ENCODE measurements around the gene APOBEC3A. TPM values are rescaled to one million over a fixed set of nuclear protein-coding genes. Genes with fewer than 3 reads are reported as not detected.

The APOBEC3A gene
- total and polyA plus RNA-seq, 2 of the 4 experiments (the other 2 are of a cell fraction): not detected

GRCh38 chr22:38936562-38936961 is 20.8 kb upstream of the APOBEC3A start:
- H3K9me1 ChIP-seq (ENCODE audit: insufficient read depth, low read length): no peaks in the 10 kb centered on the region; the same call in 1 of the 2 replicates
- no peaks in the 10 kb centered on the region; the same call in 1 of the 2 replicates for H3K9me3 ChIP-seq (ENCODE audit: control insufficient read depth, insufficient read depth, low read length)
- no peak overlapping the region for H2AK5ac ChIP-seq (ENCODE audit: low read depth, low read length)
- no peak overlapping the region for H2BK5ac ChIP-seq (ENCODE audit: low read depth, low read length, poor library complexity, severe bottlenecking)
- no peak overlapping the region for H2BK20ac ChIP-seq (ENCODE audit: low read depth, low read length)
- no peak overlapping the region for H3K18ac ChIP-seq (ENCODE audit: low read depth, low read length)
- no peak overlapping the region for H3K23ac ChIP-seq (ENCODE audit: low read depth, low read length)
- BruUV-seq (replicated peaks): no TSS peak
- H3K4me1 ChIP-seq (ENCODE audit: control insufficient read depth, insufficient read depth, low read length): no peaks in the 10 kb centered on the region
- H2BK120ac ChIP-seq (ENCODE audit: low read depth, low read length): no peak overlapping the region
- no peaks in the 10 kb centered on the region; the same call in 1 of the 2 replicates for H4K20me1 ChIP-seq (ENCODE audit: insufficient read depth, low read length)
- TF ChIP-seq BHLHE40 (IDR thresholded peaks at IDR 0.05; ENCODE audit: low read depth, low read length) (no peak), POLR2A (IDR thresholded peaks at IDR 0.05; ENCODE audit: low read depth, low read length) (no peak), CTCF (conservative IDR thresholded peaks at IDR 0.05; ENCODE audit: low read depth, low read length) (no peak), RCOR1 (IDR thresholded peaks at IDR 0.05; ENCODE audit: insufficient replicate concordance, low read length) (no peak), MXI1 (IDR thresholded peaks at IDR 0.05; ENCODE audit: borderline replicate concordance, low read depth, low read length) (no peak), NFE2L2 (IDR thresholded peaks at IDR 0.05; ENCODE audit: low read depth, low read length) (no peak), CEBPB (IDR thresholded peaks at IDR 0.05; ENCODE audit: low read depth, low read length) (no peak), FOS (IDR thresholded peaks at IDR 0.05; ENCODE audit: low read depth, low read length) (no peak), RFX5 (IDR thresholded peaks at IDR 0.05; ENCODE audit: low read depth, low read length) (no peak), RAD21 (IDR thresholded peaks at IDR 0.05; ENCODE audit: low read length) (no peak), MAFK (IDR thresholded peaks at IDR 0.05; ENCODE audit: low read depth, low read length) (no peak), CHD1 (IDR thresholded peaks at IDR 0.05; ENCODE audit: low read depth, low read length) (no peak), MAZ (IDR thresholded peaks at IDR 0.05; ENCODE audit: borderline replicate concordance, low read depth, low read length) (no peak), SMC3 (IDR thresholded peaks at IDR 0.05; ENCODE audit: low read depth, low read length) (no peak)
- TF ChIP-seq, protein P1, sequence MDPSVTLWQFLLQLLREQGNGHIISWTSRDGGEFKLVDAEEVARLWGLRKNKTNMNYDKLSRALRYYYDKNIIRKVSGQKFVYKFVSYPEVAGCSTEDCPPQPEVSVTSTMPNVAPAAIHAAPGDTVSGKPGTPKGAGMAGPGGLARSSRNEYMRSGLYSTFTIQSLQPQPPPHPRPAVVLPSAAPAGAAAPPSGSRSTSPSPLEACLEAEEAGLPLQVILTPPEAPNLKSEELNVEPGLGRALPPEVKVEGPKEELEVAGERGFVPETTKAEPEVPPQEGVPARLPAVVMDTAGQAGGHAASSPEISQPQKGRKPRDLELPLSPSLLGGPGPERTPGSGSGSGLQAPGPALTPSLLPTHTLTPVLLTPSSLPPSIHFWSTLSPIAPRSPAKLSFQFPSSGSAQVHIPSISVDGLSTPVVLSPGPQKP (IDR thresholded peaks at IDR 0.05; ENCODE audit: borderline replicate concordance, low read depth, low read length): no peak
- TF ChIP-seq, protein P2, sequence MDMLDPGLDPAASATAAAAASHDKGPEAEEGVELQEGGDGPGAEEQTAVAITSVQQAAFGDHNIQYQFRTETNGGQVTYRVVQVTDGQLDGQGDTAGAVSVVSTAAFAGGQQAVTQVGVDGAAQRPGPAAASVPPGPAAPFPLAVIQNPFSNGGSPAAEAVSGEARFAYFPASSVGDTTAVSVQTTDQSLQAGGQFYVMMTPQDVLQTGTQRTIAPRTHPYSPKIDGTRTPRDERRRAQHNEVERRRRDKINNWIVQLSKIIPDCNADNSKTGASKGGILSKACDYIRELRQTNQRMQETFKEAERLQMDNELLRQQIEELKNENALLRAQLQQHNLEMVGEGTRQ (IDR thresholded peaks at IDR 0.05; ENCODE audit: low read depth, low read length): no peak
- WGBS, 2 experiments (ENCODE audit: extremely low coverage in 2 of 2, insufficient read length in 1 of 2): 65% methylated on average over 14 of the region's 17 CpGs; no CpG with 5 or more reads in 1 of the 2 experiments
- no peak overlapping the region for H3K9ac ChIP-seq (ENCODE audit: low read depth, low read length)
- H3K4me3 ChIP-seq (ENCODE audit: insufficient read depth, low read depth, low read length): no peak overlapping the region
- DNase-seq (no peak), ATAC-seq (ENCODE audit: low read depth) (no peak)
- no peak overlapping the region for H3K4ac ChIP-seq (ENCODE audit: low read depth, low read length)
- ChIA-PET CTCF (no interaction called here), POLR2A (ENCODE audit: unreplicated experiment) (no interaction called here)
- dilution Hi-C loops (cut with HindIII; ENCODE audit: low sequenced_read_pairs, unreplicated experiment): no loop called here
- H4K8ac ChIP-seq (ENCODE audit: low read depth in 2 of 2, low read length in 2 of 2): no peak overlapping the region
- no peak overlapping the region for H3K4me2 ChIP-seq (ENCODE audit: low read depth, low read length)
- H2BK15ac ChIP-seq (ENCODE audit: low read depth, low read length): no peak overlapping the region
- no peaks in the 10 kb centered on the region for H3K79me1 ChIP-seq (ENCODE audit: low read depth in 1 of 2, low read length in 2 of 2)
- intact Hi-C loops (cut with micrococcal nuclease): no loop called here
- no peak overlapping the region for H3K27ac ChIP-seq (ENCODE audit: insufficient read depth, low read length)
- H4K5ac ChIP-seq (ENCODE audit: low read depth, low read length): no peak overlapping the region
- H3K14ac ChIP-seq (replicated peaks; ENCODE audit: low read depth, low read length): no peak overlapping the region
- no peak overlapping the region for H2AK9ac ChIP-seq (replicated peaks; ENCODE audit: low read depth, low read length, poor library complexity)
- no peak overlapping the region for H2AFZ ChIP-seq (replicated peaks; ENCODE audit: low read length, poor library complexity)
- in situ Hi-C loops (cut with MboI; ENCODE audit: low sequenced_read_pairs): no loop called here
- H4K91ac ChIP-seq (ENCODE audit: insufficient read depth, low read depth, low read length): no peak overlapping the region
- no peak overlapping the region for H3K56ac ChIP-seq (ENCODE audit: extremely low read depth, insufficient read depth, low read length)
- peaks cover 44% of the 10 kb centered on the region for H3K27me3 ChIP-seq (ENCODE audit: control insufficient read depth, insufficient read depth, low read length)
- no peaks in the 10 kb centered on the region for H3K36me3 ChIP-seq (ENCODE audit: control insufficient read depth, insufficient read depth, low read length)
